Testis (tissue), 3 donors: Measurements from ENCODE around the gene PTPRK. TPM values are rescaled to one million over a fixed set of nuclear protein-coding genes. Genes with fewer than 3 reads are reported as not detected.

Experiments
- DNase-seq: peaks from one replicate; pipeline ENCODE4 v3.0.0-alpha.2; 2019
- H3K27ac ChIP-seq, 2 donors: fragments of 200-600 bp; sonication (generic); one replicate each; pipeline ENCODE4 v1.5.1; 2019
- H3K27me3 ChIP-seq: fragments of 200-600 bp; sonication (generic); one replicate; pipeline ENCODE4 v1.5.1; 2019
- H3K36me3 ChIP-seq: fragments of 200-600 bp; sonication (generic); one replicate; pipeline ENCODE4 v1.5.1; 2017; ENCODE audit warnings: low read depth; ENCODE audit errors: missing control alignments
- H3K4me1 ChIP-seq: fragments of 200-600 bp; sonication (generic); one replicate; pipeline ENCODE4 v1.5.1; 2019
- H3K4me3 ChIP-seq, 2 donors: fragments of 200-600 bp; sonication (generic); one replicate each; pipeline ENCODE4 v1.5.1; 2017 to 2019
- H3K9me3 ChIP-seq: fragments of 200-600 bp; sonication (generic); one replicate; pipeline ENCODE4 v1.5.1; 2017
- CTCF ChIP-seq, 3 experiments: fragments of 450-650 bp in 2 of 3; fragments of 200-600 bp in 1 of 3; sonication (generic) in 1 of 3; IDR thresholded peaks; one replicate each; pipeline ENCODE4 v1.5.1; 2016 to 2019; ENCODE audit warnings: antibody characterized with exemption in 3 of 3, mild to moderate bottlenecking in 2 of 3, moderate library complexity in 1 of 3
- POLR2A ChIP-seq: fragments of 450-650 bp; IDR thresholded peaks from one replicate; pipeline ENCODE4 v1.6.1; 2017; ENCODE audit warnings: antibody characterized with exemption, mild to moderate bottlenecking, moderate library complexity
- WGBS, 2 donors: methylation state at CpG; one replicate each; pipeline ENCODE4 v1.1.5; 2018; 5-methylcytosine and 5-hydroxymethylcytosine counted together
- intact Hi-C: fragments of 100-400 bp; cut with DNase I; formaldehyde crosslinking; loops from one replicate; pipeline ENCODE4 v1.15.1; 2023; ENCODE audit warnings: low total_unique reads
- polyA plus RNA-seq: library from polyadenylated mRNA; stranded (reverse); fragments of 350-450 nt; fragmentation: Illumina TruSeq; extraction: RNeasy Lipid Tissue Mini Kit (QIAGEN cat#74804); gene quantifications from one replicate; pipeline ENCODE4 v1.2.3, GENCODE V29; 2014; ENCODE audit warnings: low read depth, low replicate concordance; ENCODE audit not compliant: insufficient read depth
- total RNA-seq, 2 donors: library from RNA; depleted of rRNA; stranded (reverse); fragments of >200 nt; gene quantifications; one replicate each; pipeline ENCODE4 v1.2.3, GENCODE V29; 2016

PTPRK gene
- total and polyA plus RNA-seq, 3 donors from 2014 or later: 9.1 to 13.3 (median 12.5) TPM

GRCh38 chr6:128121190-128121589 lies 399.2 kb downstream of the PTPRK start:
- DNase-seq: no peak
- Histone ChIP-seq H3K9me3 (no peaks in the 10 kb centered on the region), H3K27me3 (no peaks in the 10 kb centered on the region), H3K4me1 (no peaks in the 10 kb centered on the region), H3K36me3 (no peaks in the 10 kb centered on the region), H3K27ac (no peak overlapping the region), H3K4me3 (no peak overlapping the region)
- intact Hi-C loops: no loop called here
- TF ChIP-seq CTCF (IDR thresholded peaks at IDR 0.05) (no peak), POLR2A (no peak)

GRCh38 chr6:128118401-128118800 lies 402.0 kb downstream of the PTPRK start:
- H3K4me3 ChIP-seq: no peak overlapping the region
- H3K9me3 ChIP-seq: no peaks in the 10 kb centered on the region
- H3K27ac ChIP-seq: no peak overlapping the region
- DNase-seq: no peak
- H3K36me3 ChIP-seq: no peaks in the 10 kb centered on the region
- no peaks in the 10 kb centered on the region for H3K4me1 ChIP-seq
- intact Hi-C loops: no loop called here
- no peak for TF ChIP-seq CTCF (IDR thresholded peaks at IDR 0.05)
- H3K27me3 ChIP-seq: no peaks in the 10 kb centered on the region

GRCh38 chr6:128117916-128118315 lies 402.5 kb downstream of the PTPRK start:
- no peak for DNase-seq
- Histone ChIP-seq H3K4me1 (no peaks in the 10 kb centered on the region), H3K27ac (no peak overlapping the region), H3K9me3 (no peaks in the 10 kb centered on the region), H3K4me3 (no peak overlapping the region), H3K36me3 (no peaks in the 10 kb centered on the region), H3K27me3 (no peaks in the 10 kb centered on the region)
- intact Hi-C loops: no loop called here
- 90 to 94% methylated on average over 3 of the region's 3 CpGs for WGBS, 2 donors
- TF ChIP-seq POLR2A (no peak), CTCF (IDR thresholded peaks at IDR 0.05) (no peak)

GRCh38 chr6:128114164-128114563 lies 406.2 kb downstream of the PTPRK start:
- H3K4me1 ChIP-seq: no peaks in the 10 kb centered on the region
- no peaks in the 10 kb centered on the region for H3K9me3 ChIP-seq
- intact Hi-C loops: no loop called here
- H3K36me3 ChIP-seq: no peaks in the 10 kb centered on the region
- H3K27me3 ChIP-seq: no peaks in the 10 kb centered on the region
- WGBS, 2 donors: 91 to 95% methylated on average over 5 of the region's 5 CpGs
- TF ChIP-seq POLR2A: no peak
- no peak for TF ChIP-seq CTCF (IDR thresholded peaks at IDR 0.05)
- DNase-seq: no peak
- H3K27ac ChIP-seq: no peak overlapping the region
- no peak overlapping the region for H3K4me3 ChIP-seq

GRCh38 chr6:128112494-128112893 lies 407.9 kb downstream of the PTPRK start:
- Histone ChIP-seq H3K27ac (no peak overlapping the region), H3K4me1 (no peaks in the 10 kb centered on the region), H3K4me3 (no peak overlapping the region), H3K9me3 (no peaks in the 10 kb centered on the region), H3K27me3 (no peaks in the 10 kb centered on the region), H3K36me3 (no peaks in the 10 kb centered on the region)
- intact Hi-C loops: no loop called here
- TF ChIP-seq CTCF (IDR thresholded peaks at IDR 0.05) (no peak), POLR2A (no peak)
- no peak for DNase-seq
- 47 to 52% methylated on average over 2 of the region's 2 CpGs for WGBS, 2 donors
